NB4 (cell line): ENCODE data around the gene CDH4.
"Not testable (repeated sequence)": the region's sequence is repeated elsewhere in the genome, so short reads cannot be mapped to it uniquely, and the experiment has no call there.

Experiments used
- DNase-seq: peaks from one replicate; pipeline ENCODE4 v3.0.0; 2010; ENCODE audit warnings: low read depth
- H3K4me3 ChIP-seq: one replicate; pipeline ENCODE4 v1.5.1; 2011; ENCODE audit warnings: mild to moderate bottlenecking, low read depth, low read length, moderate library complexity
- MAX ChIP-seq: IDR thresholded peaks from 2 replicates; pipeline ENCODE4 v1.6.1; 2011; ENCODE audit warnings: low read depth, low read length
- MYC ChIP-seq: IDR thresholded peaks from 2 replicates; pipeline ENCODE4 v1.6.1; 2011; ENCODE audit warnings: low read depth, low read length
- POLR2A ChIP-seq: IDR thresholded peaks from 2 replicates; pipeline ENCODE4 v1.6.1; 2011; ENCODE audit warnings: mild to moderate bottlenecking; ENCODE audit not compliant: insufficient read length; ENCODE audit errors: extremely low read depth
- TF ChIP-seq, protein P1 (sequence below): IDR thresholded peaks from one replicate; pipeline ENCODE4 v1.5.1; 2012; ENCODE audit warnings: low read depth, low read length

CDH4 gene

GRCh38 chr20:61449916-61450315, 197.9 kb downstream of the CDH4 start:
- DNase-seq, result no peak
- no peak overlapping the region for H3K4me3 ChIP-seq
- TF ChIP-seq, protein P1, sequence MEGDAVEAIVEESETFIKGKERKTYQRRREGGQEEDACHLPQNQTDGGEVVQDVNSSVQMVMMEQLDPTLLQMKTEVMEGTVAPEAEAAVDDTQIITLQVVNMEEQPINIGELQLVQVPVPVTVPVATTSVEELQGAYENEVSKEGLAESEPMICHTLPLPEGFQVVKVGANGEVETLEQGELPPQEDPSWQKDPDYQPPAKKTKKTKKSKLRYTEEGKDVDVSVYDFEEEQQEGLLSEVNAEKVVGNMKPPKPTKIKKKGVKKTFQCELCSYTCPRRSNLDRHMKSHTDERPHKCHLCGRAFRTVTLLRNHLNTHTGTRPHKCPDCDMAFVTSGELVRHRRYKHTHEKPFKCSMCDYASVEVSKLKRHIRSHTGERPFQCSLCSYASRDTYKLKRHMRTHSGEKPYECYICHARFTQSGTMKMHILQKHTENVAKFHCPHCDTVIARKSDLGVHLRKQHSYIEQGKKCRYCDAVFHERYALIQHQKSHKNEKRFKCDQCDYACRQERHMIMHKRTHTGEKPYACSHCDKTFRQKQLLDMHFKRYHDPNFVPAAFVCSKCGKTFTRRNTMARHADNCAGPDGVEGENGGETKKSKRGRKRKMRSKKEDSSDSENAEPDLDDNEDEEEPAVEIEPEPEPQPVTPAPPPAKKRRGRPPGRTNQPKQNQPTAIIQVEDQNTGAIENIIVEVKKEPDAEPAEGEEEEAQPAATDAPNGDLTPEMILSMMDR, result no peak
- no peak for TF ChIP-seq POLR2A

- TF ChIP-seq MAX, result no peak
- no peak for TF ChIP-seq POLR2A
- no peak for TF ChIP-seq MYC
- TF ChIP-seq, protein P1, result no peak
- no peak for DNase-seq
- H3K4me3 ChIP-seq, result no peak overlapping the region
Measured at GRCh38 chr20:61450549-61450948, 198.5 kb downstream of the CDH4 start.

- TF ChIP-seq POLR2A (no peak), MYC (no peak), MAX (no peak)
- TF ChIP-seq, protein P1, result no peak
- no peak for DNase-seq
- no peak overlapping the region for H3K4me3 ChIP-seq
Measured at GRCh38 chr20:61451009-61451408, 198.9 kb downstream of the CDH4 start.

DNA sequence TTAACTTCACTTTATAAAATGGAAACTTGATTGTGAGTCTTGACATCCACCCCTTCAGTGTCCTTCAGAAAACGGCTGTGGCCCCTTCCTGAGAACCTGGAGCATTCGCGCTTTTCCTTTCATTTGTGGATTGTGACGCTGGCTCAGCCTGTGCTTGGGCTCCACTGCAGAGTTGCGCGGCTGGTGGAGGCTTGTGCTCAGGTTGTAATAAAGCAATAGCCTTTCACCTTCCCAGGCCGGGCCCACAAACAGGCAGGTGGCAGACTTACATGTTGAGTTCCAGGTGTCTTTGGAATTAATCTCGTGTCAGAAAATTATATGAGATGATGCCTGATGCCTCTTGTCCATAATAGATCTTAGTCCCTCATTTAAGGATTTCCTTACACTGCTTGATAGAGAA, 199.9 kb downstream of the CDH4 start:
- H3K4me3 ChIP-seq, result no peak overlapping the region
- TF ChIP-seq MAX (no peak), MYC (no peak), POLR2A (no peak)
- TF ChIP-seq, protein P1, result no peak
- no peak for DNase-seq

GRCh38 chr20:61453219-61453618, 201.2 kb downstream of the CDH4 start:
- TF ChIP-seq MYC, result no peak
- TF ChIP-seq MAX, result no peak
- TF ChIP-seq, protein P1, result no peak
- no peak for TF ChIP-seq POLR2A
- H3K4me3 ChIP-seq, result no peak overlapping the region
- DNase-seq, result no peak

DNA sequence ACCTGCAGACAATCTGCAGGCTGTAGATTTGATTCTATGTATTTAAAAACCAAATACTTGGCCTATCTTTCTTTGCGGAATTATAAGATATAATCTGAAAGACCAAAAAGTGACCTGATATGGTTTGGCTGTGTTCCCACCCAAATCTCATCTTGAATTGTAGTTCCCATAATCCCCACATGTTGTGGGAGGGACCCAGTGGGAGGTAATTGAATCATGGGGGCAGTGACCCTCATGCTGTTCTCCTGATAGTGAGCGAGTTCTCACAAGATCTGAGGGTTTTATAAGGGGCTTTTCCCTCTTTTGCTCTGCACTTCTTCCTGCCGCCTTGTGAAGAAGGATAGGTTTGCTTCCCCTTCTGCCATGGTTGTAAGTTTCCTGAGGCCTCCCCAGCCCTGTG, 201.6 kb downstream of the CDH4 start:
- DNase-seq, H3K4me3 ChIP-seq: not testable (repeated sequence)
